NCI-H774 (cell line): ENCODE data around the gene LIN7A.
"Not testable (repeated sequence)": the region's sequence is repeated elsewhere in the genome, so short reads cannot be mapped to it uniquely, and the experiment has no call there.

Source experiments
- DNase-seq: peaks from one replicate; lab custom pipeline; 2025; lab: John Stamatoyannopoulos, UW

The LIN7A gene

DNA sequence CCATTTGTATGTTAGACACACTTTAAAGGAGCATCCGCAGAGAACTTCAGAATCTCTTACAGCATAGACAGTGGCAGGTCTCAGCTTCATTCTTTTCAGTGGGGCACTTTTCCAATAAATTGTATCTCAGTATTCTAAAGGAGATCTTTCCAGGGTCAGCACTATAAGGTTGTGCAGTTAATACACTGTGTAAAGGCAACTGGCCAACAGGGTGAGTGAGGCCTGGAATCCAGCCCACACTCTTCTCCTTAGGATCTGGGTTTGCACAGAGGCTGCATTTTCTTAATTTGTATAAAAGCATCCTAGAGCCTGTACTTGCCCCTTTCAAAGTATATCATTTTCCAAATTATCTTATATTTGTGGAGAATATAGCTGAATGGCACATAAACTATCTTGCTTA lies 126.9 kb downstream of the LIN7A start:
- DNase-seq = no peak

DNA sequence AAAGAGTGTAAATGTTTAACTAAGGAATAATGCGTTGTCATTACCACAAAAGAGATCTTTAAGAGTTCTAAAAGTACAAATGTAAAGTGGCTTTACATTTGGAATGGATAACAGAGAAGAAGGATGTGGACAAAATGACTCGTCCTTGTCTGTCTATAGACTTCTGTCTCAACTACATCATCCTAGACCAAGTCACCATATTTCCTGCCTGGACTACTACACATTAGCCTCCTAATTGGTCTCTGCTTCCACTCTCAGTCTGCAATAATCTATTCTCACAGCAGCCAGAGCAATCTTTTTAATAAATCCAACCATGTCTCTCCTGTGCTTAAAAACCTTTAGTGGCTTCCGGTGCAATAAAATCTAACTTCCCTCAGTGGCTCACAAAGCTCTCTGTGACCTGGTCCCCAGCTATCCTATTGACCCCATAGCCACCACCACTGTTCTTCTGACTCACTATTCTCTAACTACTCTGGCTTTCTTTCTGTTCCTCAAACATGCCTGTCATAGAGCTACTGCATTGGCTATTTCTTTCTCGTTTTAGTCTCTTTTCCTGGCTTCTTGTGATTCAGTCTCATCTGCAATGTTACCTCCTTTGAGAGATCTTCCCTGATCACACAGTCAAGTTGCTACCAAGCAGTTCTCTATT lies 130.0 kb downstream of the LIN7A start:
- no peak for DNase-seq

DNA sequence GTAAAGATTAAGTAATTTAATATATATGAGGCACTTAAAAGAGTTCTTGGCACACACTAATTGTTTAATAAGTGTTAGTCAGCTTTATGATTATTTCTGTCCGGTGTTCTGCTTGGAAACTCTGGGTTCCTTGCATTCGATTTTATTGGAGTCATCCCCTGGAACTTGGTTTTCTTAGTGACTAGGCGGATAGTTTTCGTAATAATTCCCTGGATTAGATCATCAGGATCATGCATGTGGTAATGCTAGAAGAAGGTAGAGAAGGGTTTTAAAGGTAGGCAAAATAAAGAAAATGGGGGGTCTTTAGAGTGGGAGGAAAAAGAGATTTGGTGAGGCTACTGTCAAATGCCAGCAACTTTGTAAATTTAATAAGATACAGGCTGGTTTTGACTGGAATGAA lies 132.6 kb downstream of the LIN7A start:
- DNase-seq = no peak

DNA sequence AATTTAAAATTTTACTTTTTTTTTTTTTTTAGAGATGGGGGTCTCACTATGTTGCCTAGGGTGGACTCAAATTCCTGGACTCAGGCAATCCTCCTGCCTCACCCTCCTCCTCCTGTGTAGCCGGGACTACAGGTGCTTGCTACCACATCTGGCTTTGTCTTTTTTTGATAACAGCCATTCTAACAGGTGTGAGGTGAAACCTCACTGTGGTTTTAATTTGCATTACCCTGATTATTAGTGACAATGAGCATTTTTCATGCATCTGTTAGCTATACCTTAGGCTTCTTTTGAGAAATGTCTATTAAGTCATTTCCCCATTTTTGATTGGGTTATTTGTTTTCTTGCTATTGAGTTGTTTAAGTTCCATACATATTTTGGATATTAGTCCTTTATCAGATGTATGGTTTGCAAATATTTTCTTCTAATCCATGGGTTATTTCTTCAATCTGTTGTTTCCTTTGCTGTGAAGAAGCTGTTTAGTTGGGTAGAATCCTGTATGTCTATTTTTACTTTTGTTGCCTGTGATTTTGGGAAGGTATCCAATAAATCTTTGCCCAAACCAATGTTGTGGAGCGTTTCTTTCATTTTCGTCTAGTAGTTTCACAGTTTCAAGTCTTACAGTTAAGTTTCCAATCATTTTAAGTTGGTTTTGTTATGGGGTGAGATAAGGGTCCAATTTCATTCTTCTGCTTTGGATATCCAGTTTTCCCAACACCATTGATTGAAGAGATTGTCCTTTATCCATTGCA lies 134.9 kb downstream of the LIN7A start:
- DNase-seq = no peak

DNA sequence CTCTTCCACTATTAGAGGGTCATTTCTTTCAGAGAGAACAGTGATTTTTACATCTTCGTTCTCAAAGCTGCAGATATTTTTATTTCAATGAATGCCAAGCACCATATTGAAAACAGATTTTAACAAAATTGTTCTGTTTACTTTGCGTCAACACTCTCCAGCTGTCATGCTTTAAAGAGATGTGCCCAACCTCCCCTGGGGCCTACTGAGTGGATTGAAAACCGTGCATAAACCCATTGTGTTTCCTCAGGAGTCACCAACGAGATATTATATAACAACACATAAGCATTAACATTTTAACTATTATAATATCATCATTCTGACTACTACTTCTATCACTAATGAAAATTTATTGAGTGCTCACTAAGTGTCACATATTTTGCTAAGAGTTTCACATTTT lies 139.5 kb downstream of the LIN7A start:
- no peak for DNase-seq

DNA sequence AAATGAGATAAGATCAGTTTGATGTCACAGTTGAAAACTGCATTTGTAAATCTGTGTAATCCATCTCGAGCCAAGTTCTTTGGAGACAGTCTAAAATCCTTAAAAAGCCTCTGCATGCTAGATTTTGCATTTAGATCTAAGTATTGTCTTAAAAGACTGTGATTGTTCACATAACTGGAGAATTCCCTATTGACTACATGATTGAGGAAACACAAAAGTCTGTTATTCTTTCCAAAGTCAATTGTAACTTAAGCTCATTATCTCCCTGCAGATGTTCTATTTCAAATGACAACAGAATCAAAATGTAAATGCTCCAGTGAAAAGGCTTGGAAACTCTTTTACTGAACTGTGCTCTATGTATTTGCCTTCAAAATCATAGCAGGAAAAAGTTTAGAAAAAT lies 143.2 kb downstream of the LIN7A start:
- no peak for DNase-seq

DNA sequence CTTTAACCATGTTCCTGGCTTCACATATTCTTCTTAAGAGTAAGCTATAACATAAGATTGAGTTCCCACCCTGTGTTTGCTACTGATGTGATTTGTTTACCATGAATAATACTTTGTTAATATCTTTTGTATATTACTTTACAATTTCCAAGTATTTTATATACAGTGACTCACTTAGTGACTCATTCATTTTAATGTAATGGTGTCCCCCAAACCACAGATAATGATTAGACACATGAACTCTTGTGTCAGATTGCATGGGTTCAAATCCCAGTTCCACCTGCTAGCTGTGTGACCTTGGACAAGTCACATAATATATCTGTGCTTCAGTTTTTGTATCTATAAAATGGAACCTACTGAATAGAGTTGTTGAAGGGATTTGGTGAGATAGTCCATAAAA lies 144.9 kb downstream of the LIN7A start:
- DNase-seq = no peak

DNA sequence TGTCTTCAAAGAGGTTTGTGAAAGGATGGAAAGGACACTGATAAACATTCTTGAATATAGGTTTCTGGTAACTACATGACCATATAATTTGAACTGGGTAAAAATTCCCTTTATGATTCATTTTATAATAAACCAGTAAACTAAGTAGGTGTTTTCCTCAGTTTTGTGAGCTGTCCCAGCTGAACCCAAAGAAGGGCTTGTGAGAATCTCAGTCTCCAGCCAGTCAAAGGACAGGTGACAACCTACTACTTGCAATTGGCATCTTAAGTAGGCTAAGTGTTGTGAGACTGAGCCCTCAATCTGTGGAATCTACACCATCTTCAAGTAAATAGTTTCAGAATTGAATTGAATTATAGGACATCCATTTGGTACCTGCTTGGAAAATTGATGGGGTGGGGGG lies 145.9 kb downstream of the LIN7A start:
- DNase-seq = no peak

DNA sequence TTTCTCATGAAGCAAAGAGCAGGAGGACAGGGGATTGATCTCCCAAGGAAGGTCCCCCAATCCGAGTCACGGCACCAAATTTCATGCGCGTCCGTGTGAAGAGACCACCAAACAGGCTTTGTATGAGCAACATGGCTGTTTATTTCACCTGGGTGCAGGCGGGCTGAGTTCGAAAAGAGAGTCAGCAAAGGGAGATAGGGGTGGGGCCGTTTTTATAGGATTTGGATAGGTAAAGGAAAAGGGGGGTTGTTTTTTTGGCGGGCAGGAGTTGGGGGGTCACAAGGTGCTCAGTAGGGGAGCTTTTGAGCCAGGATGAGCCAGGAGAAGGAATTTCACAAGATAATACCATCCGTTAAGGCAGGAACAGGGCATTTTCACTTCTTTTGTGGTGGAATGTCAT lies 149.3 kb downstream of the LIN7A start:
- DNase-seq = not testable (repeated sequence)

DNA sequence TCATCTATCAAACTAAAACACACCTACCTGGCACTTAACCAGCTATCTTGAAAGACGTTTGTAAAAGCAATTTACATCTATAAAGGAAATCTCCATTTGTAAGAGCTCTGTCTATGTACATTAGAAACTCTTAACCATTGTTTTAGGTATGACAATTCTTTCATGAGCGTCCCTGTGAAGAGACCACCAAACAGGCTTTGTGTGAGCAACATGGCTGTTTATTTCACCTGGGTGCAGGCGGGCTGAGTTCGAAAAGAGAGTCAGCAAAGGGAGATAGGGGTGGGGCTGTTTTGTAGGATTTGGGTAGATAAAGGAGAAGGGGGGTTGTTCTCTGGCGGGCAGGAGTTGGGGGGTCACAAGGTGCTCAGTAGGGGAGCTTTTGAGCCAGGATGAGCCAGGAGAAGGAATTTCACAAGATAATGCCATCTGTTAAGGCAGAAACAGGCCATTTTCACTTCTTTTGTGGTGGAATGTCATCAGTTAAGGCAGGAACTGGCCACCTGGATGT lies 154.7 kb downstream of the LIN7A start:
- DNase-seq = not testable (repeated sequence)

DNA sequence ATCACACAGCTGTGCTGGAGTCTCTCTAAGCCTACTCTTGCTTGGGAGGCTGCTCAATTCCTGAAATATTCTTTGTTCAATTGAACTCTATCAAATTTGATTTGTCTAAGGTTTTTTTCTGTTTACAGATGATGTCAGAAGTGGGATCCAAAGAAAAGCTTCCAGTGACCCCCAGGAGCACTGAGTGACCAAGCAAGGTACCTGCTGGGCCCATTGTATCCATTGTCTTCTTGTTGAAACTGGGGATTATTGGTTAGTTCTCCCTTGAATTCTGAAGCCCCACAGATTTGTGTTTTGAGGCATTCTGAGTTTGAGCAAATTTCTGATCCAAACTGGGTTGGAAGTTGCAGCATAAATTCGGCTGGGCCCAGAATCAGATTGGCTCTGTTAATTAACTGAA lies 156.4 kb downstream of the LIN7A start:
- no peak for DNase-seq

DNA sequence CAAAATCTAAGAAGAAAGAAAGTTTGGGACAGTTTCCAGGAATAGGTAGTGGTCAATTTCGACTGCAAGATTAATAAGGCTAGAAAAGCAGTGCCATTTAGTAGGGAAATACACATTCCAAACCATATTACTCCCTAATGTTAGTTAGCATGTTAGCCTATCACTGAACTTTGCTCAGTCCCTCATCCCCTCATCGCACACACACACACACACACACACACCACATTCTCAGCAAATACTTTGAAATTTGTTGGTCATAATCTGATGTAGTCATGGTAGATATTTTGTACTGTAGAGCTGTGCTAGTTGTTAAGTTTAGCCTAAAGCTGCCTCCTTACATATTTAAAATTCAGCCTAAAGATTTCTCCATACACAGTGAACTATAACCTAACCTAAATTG lies 157.0 kb downstream of the LIN7A start:
- DNase-seq = no peak

DNA sequence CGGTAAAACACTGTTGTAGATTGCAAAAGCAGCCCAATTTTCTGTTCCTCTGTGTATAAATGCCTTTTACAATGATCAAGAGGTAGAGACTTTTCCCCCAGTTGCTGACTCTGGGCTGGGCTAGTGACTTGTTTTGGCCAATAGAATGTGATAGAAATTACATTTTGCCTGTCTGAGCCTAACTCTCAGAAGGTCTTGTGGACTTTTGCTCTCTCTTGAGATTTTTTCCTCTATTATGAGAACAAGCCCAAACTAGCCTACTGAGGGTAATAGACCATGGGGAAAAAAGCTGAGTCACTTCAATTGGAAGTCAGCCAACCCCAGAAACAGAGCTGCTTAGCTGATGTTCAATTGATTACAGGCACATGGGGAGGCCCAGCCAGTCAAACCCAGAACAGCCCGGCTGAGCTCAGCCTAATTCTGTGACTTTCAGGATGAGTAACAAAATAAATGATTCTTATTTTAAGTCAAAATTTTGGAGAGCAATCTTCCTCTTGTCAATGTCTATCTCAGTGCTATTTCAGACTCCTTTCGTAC lies 159.7 kb downstream of the LIN7A start:
- DNase-seq = peak; percentile 88

DNA sequence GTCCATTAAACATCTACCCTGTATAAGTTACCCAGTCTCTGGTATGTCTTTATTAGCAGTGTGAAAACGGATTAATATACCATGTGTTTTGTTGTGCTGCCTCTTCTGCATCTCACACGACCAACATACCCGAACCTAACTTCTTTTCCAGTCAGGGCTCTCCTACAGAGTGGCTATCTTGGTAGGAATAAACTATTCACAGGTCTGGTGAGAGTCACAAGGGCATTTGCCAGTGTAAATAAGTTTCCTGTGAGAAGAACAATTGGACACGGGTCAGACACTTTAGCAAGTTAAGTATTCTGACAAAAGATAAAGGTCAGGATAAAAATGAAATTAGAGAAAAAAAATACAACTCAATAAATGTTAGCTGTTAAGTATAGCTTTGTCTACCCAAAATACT lies 160.1 kb downstream of the LIN7A start:
- no peak for DNase-seq

DNA sequence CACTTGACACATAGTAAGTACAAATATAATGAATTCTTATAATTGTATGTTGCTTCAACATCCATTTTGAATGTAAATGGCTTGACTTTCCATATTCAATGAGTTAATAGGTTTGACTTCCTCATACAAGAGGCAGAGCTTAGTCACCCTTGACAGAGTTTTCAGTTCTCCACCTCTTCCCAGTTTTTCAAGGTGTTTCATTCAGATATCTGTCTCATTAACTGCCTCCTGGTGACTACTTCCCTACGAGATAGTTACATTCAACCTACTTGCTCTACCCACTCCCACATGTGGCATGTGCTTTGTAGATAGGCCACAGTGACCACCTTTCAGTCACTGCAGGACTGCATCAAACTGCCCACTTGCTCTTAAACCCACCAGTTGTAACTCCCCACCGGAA lies 161.0 kb downstream of the LIN7A start:
- DNase-seq = no peak

DNA sequence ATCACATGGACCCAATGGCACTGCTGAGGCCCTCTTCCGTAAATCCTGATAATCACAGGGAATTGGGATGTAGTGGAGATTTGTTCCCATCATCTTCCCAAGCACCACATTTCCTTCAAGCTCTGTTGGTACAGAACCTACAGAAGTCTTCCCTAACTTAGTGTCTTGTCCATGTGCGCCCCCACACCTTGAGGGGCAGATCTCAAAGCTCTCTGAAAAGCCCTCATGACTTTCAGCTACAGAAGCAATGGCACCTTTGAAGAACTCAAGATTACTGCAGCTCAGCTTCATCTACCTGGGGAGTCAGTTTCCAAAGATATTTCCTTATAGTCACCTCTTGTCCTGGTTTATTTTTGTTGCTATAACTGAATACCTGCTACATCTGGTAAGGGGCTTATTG lies 166.8 kb downstream of the LIN7A start:
- no peak for DNase-seq

DNA sequence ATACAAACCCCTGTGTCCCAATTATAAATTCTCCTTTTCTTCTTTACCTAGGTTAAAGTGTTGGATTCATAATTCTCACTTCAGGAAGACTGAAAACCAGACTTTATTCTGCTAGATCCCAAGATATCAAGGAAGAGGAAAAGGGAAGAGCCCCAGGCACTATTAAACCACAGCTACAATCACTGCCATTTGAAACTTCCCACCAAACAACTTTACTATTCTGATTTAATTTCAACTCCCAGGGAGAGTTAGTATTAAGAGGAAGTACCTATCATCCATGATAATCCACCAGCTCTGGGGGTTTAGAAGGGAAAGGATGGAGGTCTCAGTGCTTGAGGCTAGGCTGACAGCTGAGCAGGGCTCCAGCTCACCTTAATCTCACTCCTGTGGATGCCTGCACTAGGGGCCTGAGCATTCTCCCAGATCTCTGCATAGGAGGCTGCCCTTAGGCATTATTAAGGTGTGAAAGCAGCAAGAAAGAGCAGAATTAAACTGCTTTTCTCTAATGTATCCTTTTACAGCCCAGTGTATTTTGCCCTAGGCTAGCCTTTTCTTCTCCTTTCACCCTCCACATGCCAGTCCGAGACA lies 168.1 kb downstream of the LIN7A start:
- DNase-seq = no peak

DNA sequence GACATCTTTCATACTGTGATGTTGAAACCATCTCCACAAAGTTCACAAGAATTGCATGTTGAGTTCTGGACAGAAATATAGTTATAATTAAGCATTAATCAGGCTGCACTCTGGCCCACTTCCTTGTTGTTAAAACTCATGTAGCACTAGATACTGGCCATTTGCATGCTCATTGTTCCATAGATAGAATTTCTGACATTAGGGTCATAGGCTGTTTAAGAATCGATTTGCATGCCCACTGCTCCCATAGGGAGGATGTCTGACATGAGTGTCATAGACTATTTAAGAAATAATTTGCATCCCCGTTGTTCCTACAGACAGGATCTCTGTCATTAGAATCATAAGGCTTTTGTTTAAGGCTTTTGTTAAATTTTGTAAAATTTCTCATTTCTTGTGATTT lies 170.8 kb downstream of the LIN7A start:
- DNase-seq = no peak

DNA sequence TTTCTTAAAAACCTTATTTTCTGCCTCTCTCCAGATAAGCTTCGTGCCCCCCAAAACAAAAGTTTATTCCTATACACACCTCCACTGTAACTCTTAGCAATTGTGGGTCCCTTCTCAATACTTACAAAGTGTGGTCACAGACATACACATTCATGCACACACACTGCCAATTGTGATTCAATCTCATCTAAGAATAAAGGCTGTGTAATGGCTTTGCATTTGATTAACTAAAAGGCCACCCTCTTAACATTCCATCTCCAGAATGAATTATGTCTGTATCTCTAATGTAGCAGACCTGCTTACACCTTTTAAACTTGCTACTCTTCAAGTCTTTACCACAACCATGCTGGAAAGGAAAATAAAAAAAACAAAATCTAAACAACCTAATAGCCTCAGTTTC lies 171.5 kb downstream of the LIN7A start:
- DNase-seq = no peak

DNA sequence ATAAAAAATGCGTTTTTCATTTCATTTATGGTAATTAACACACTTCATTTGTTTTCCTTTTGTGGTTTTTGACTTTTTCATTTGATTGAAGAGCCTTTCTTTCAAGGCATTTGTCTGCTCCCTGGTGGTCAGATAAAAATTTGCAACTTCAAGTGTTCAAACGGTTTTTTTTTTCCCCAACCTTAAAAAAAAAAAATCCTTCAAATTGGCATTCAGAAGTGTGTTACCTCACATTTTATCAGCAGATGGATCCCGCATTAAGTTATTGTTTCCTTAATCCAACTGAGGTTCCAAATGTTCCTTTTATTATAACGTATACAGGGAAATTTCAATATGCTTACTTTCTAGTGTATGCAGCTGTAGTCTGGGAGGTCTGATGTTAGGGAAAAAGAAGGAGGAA lies 173.9 kb downstream of the LIN7A start:
- peak; percentile 65 for DNase-seq

DNA sequence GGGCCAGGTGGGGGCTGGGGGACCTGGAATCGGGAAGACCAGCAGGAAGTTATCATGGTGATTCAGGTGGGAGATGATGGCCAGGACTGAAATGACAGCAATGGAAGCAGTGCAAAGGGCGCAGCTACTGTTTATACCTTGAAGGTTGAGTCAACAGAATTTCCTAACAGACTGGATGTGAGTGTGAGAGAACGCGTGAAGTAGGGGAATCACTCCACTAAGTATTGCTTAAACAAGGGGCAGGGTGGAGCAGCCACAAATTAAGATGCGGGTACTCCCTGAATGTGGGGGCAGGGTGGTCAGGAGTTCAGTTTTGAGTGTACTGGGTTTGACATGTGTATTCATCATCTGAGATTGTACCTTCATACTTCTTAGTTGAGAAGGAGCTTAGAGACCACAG lies 175.9 kb downstream of the LIN7A start:
- DNase-seq = no peak

DNA sequence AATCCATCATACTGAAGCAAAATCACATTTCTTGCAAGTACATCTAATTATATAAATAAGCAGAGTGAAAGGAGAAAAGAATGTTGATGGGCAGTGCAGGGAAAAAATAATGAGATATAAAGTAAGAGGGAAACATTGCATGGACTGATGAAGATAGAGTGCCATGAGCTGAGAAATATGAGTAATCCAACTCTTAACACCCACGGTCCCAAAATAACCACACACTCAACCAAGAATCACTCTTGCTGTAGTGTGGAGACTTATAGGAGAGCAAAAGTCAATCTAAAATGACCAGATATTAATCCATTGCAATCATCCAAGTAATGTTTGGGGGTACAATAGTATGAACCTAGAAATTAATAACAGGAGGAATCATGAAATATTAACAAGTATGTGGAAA lies 180.9 kb downstream of the LIN7A start:
- no peak for DNase-seq

DNA sequence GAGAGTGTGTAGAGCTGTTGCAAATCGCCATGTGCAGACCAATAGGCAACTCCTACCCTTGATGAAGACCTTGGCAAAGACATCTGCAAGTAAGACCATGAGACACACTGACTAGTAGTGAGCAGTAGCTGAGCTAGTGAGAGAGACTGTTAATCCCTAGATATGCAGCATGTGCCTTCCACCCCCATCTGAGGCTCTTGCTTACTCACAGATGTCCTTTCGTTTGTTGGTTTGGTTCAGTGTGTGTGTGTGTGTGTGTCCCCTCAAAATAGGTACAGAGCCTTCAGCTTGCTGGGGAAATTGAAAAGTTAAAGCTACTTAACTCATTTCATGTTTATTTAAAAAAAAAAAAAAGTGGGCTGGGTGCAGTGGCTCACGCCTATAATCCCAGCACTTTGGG lies 183.5 kb downstream of the LIN7A start:
- no peak for DNase-seq
